OCI-LY3 (cell line): ENCODE measurements around the gene SMIM32.

ENCODE experiments used
- H2AFZ ChIP-seq: fragments of 200-600, 300-600 bp; shearing (Covaris generic); 2 replicates; pipeline ENCODE4 v1.6.0; 2014; ENCODE audit warnings: antibody characterized with exemption, low read depth, low read length
- H3K27ac ChIP-seq: fragments of 200-600, 300-600 bp; sonication (generic); 2 replicates; pipeline ENCODE4 v1.5.1; 2014; ENCODE audit warnings: mild to moderate bottlenecking, low read length, moderate library complexity, mixed read lengths
- H3K27me3 ChIP-seq: fragments of 200-600, 300-600 bp; sonication (generic); 2 replicates; pipeline ENCODE4 v1.6.1; 2014; ENCODE audit warnings: low read depth, low read length, mixed read lengths
- H3K36me3 ChIP-seq: fragments of 200-600, 300-600 bp; sonication (generic); replicated peaks from 2 replicates; pipeline ENCODE3; 2014; ENCODE audit warnings: low read depth, low read length, mixed read lengths
- H3K4me1 ChIP-seq: fragments of 300-600, 200-600 bp; sonication (generic); 2 replicates; pipeline ENCODE4 v1.6.1; 2014; ENCODE audit warnings: low read length, mixed read lengths
- H3K4me2 ChIP-seq: fragments of 200-600, 300-600 bp; sonication (generic); 2 replicates; pipeline ENCODE4 v1.6.1; 2014; ENCODE audit warnings: low read length, mixed read lengths
- H3K4me3 ChIP-seq: fragments of 300-600, 200-600 bp; sonication (generic); 2 replicates; pipeline ENCODE4 v1.5.1; 2014; ENCODE audit warnings: antibody characterized with exemption, mild to moderate bottlenecking, low read length, moderate library complexity
- H3K79me2 ChIP-seq: fragments of 300-600, 200-600 bp; shearing (Covaris generic); 2 replicates; pipeline ENCODE4 v1.6.1; 2014; ENCODE audit warnings: mild to moderate bottlenecking, low read length, mixed read lengths
- H3K9ac ChIP-seq: fragments of 300-600, 200-600 bp; shearing (Covaris generic); 2 replicates; pipeline ENCODE4 v1.6.0; 2014; ENCODE audit warnings: mild to moderate bottlenecking, low read length, moderate library complexity
- H3K9me3 ChIP-seq: fragments of 200-600, 300-600 bp; shearing (Covaris generic); 2 replicates; pipeline ENCODE4 v1.6.1; 2014; ENCODE audit warnings: low read length, mixed read lengths; ENCODE audit not compliant: insufficient read depth
- H4K20me1 ChIP-seq: fragments of 200-600, 300-600 bp; sonication (generic); 2 replicates; pipeline ENCODE4 v1.6.1; 2016; ENCODE audit warnings: low read length, mixed read lengths; ENCODE audit not compliant: insufficient read depth
- EZH2phosphoT487 ChIP-seq: fragments of 200-600 bp; shearing (Covaris generic); IDR thresholded peaks from 2 replicates; pipeline ENCODE4 v1.6.1; 2018; ENCODE audit warnings: antibody characterized with exemption, mixed run types, low read depth
- TF ChIP-seq, protein P1 (sequence below): fragments of 200-600, 300-600 bp; sonication (generic); IDR thresholded peaks from 2 replicates; pipeline ENCODE4 v1.5.1; 2014; ENCODE audit warnings: antibody characterized with exemption, low read length, low read depth

SMIM32 gene

DNA sequence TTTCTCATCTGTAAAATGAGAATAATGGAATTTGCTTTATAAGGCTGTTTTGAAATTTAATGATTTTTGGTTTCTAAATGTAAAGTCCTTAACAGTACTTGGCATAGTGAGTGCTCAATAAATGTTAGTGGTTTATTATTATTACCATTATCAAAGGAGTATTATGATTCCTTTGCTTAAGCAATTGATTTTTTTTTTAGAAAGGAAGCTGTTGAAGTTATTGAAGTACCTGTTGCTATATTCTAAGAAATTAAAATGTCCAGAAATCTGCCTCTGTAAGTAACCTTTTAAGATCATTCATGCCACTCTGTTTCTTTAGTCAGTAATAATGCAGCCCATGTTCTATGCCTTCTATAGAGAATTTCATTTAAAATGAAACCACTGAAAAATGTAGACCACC, 45.3 kb downstream of the SMIM32 start:
- Histone ChIP-seq H3K4me2 (no peak overlapping the region), H3K27me3 (no peaks in the 10 kb centered on the region; the same call in 1 of the 2 replicates), H2AFZ (no peak overlapping the region), H3K4me1 (no peaks in the 10 kb centered on the region; the same call in 1 of the 2 replicates), H4K20me1 (peaks cover 52% of the 10 kb centered on the region), H3K27ac (no peak overlapping the region), H3K79me2 (peaks cover 24% of the 10 kb centered on the region), H3K9ac (no peak overlapping the region), H3K36me3 (no peaks in the 10 kb centered on the region), H3K9me3 (no peaks in the 10 kb centered on the region), H3K4me3 (no peak overlapping the region)
- TF ChIP-seq, protein P1, sequence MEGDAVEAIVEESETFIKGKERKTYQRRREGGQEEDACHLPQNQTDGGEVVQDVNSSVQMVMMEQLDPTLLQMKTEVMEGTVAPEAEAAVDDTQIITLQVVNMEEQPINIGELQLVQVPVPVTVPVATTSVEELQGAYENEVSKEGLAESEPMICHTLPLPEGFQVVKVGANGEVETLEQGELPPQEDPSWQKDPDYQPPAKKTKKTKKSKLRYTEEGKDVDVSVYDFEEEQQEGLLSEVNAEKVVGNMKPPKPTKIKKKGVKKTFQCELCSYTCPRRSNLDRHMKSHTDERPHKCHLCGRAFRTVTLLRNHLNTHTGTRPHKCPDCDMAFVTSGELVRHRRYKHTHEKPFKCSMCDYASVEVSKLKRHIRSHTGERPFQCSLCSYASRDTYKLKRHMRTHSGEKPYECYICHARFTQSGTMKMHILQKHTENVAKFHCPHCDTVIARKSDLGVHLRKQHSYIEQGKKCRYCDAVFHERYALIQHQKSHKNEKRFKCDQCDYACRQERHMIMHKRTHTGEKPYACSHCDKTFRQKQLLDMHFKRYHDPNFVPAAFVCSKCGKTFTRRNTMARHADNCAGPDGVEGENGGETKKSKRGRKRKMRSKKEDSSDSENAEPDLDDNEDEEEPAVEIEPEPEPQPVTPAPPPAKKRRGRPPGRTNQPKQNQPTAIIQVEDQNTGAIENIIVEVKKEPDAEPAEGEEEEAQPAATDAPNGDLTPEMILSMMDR: no peak
- no peak for TF ChIP-seq EZH2phosphoT487

DNA sequence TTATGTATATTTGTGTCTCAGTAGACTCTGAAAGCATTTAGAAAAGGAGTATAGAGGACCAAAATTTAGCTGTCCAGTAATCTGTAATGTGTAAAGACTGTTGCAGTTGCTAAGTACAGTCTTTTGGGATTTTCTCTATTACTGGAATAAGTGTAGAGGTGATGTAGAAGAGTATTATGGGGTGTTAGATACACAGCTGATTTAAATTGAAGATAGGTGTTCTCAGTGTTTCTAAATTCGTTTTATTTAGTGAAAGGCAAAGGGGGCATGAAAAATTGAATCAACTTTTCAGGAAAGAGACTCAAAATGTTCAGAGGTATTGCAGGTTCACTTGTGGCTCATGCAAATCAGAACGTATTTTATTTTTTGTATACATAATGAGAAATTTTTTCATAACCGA, 46.8 kb downstream of the SMIM32 start:
- H3K27ac ChIP-seq: no peak overlapping the region
- no peaks in the 10 kb centered on the region for H3K36me3 ChIP-seq
- H3K4me2 ChIP-seq: no peak overlapping the region
- no peak overlapping the region for H2AFZ ChIP-seq
- H3K4me1 ChIP-seq: peaks cover 12% of the 10 kb centered on the region
- H3K4me3 ChIP-seq: no peak overlapping the region
- H3K27me3 ChIP-seq: no peaks in the 10 kb centered on the region; the same call in 1 of the 2 replicates
- H3K9ac ChIP-seq: no peak overlapping the region
- H3K9me3 ChIP-seq: no peaks in the 10 kb centered on the region
- peaks cover 35% of the 10 kb centered on the region for H3K79me2 ChIP-seq
- H4K20me1 ChIP-seq: peaks cover 66% of the 10 kb centered on the region
- TF ChIP-seq, protein P1: no peak
- no peak for TF ChIP-seq EZH2phosphoT487

DNA sequence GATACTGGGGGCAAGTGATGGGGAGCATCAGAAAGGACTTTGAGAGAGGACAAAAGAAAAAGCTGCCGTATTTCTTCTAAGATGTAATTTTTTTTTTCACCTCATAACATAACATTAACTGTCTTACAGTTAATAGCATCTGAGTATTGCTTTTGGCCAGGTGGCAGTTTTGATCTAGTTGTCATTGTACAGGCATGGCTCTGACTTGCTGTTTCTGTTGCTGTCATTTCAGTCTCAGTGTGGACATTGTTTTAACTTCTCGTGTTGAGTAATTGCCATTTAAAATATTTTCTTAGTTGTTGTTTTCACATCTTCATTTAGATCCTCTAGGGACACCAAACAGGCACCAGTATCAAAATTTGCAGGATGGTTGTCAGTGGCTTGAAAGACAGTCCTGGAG, 47.9 kb downstream of the SMIM32 start:
- H4K20me1 ChIP-seq: peaks cover 77% of the 10 kb centered on the region
- H3K79me2 ChIP-seq: peaks cover 47% of the 10 kb centered on the region
- H2AFZ ChIP-seq: no peak overlapping the region
- TF ChIP-seq EZH2phosphoT487: no peak
- TF ChIP-seq, protein P1: no peak
- H3K9ac ChIP-seq: no peak overlapping the region
- no peak overlapping the region for H3K27ac ChIP-seq
- peaks cover 16% of the 10 kb centered on the region for H3K4me1 ChIP-seq
- no peak overlapping the region for H3K4me3 ChIP-seq
- no peaks in the 10 kb centered on the region; the same call in 1 of the 2 replicates for H3K27me3 ChIP-seq
- H3K9me3 ChIP-seq: no peaks in the 10 kb centered on the region
- H3K4me2 ChIP-seq: no peak overlapping the region
- no peaks in the 10 kb centered on the region for H3K36me3 ChIP-seq

DNA sequence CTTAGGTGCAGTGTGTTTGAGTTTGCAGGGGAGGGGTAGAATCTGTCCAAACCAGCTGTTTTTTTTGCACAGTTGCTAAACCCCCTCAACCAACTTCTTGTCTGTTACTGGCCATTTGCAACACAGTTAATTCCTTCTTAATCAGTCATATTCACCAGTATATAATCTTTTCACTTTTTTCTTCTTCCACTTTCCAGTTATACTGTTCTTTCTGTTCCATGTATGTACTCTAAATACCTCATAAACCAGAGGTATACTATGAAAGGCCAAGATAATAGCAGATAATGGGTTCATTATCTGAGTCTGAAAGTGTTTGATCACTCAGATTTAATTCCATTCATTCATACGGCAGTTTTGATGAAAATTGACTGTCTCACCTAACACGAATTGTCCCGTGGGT, 49.2 kb downstream of the SMIM32 start:
- Histone ChIP-seq H3K36me3 (no peaks in the 10 kb centered on the region), H3K4me1 (peaks cover 16% of the 10 kb centered on the region), H2AFZ (no peak overlapping the region), H4K20me1 (peaks cover 80% of the 10 kb centered on the region), H3K9me3 (no peaks in the 10 kb centered on the region), H3K27me3 (no peaks in the 10 kb centered on the region; the same call in 1 of the 2 replicates), H3K9ac (no peak overlapping the region), H3K79me2 (peaks cover 57% of the 10 kb centered on the region), H3K4me3 (no peak overlapping the region), H3K27ac (no peak overlapping the region), H3K4me2 (no peak overlapping the region)
- no peak for TF ChIP-seq EZH2phosphoT487
- TF ChIP-seq, protein P1: no peak
